HepG2 (cell line): Measurements from ENCODE around the gene SULT4A1. TPM values are rescaled to one million over a fixed set of nuclear protein-coding genes. Genes with fewer than 3 reads are reported as not detected.

Source experiments
- FLYWCH1 ChIP-seq: sonication (generic); formaldehyde crosslinking; IDR thresholded peaks from 2 replicates; pipeline ENCODE4 v1.8.1; 2023; ENCODE audit warnings: mild to moderate bottlenecking, missing genetic modification reagents
- FOXA3 ChIP-seq: IDR thresholded peaks from 2 replicates; pipeline ENCODE4 v1.6.1; 2016; ENCODE audit warnings: missing genetic modification reagents, missing compliant biosample characterization
- GABPA ChIP-seq, 2 experiments: IDR thresholded peaks; 2 replicates each; pipeline ENCODE4 v1.6.1; 2011 to 2016; ENCODE audit warnings: low read depth in 2 of 2, low read length in 1 of 2, missing biosample characterization in 1 of 2, missing genetic modification characterization in 1 of 2
- GATAD1 ChIP-seq: IDR thresholded peaks from 2 replicates; pipeline ENCODE4 v1.6.1; 2016; ENCODE audit warnings: missing genetic modification reagents, missing compliant biosample characterization
- GATAD2A ChIP-seq: IDR thresholded peaks from 2 replicates; pipeline ENCODE4 v1.6.1; 2016
- HMGXB3 ChIP-seq: sonication (generic); formaldehyde crosslinking; IDR thresholded peaks from 2 replicates; pipeline ENCODE4 v1.4.0; 2020; ENCODE audit warnings: missing genetic modification reagents, borderline replicate concordance
- MXI1 ChIP-seq: IDR thresholded peaks from 3 replicates; pipeline ENCODE4 v1.6.1; 2012; ENCODE audit warnings: low read depth, low read length, inconsistent platforms, borderline replicate concordance
- NCOA2 ChIP-seq: sonication (generic); formaldehyde crosslinking; IDR thresholded peaks from 2 replicates; pipeline ENCODE4 v1.8.0; 2022; ENCODE audit warnings: inconsistent platforms
- RFX3 ChIP-seq: IDR thresholded peaks from 2 replicates; pipeline ENCODE4 v1.6.1; 2016; ENCODE audit warnings: missing biosample characterization, missing genetic modification reagents
- TRIM24 ChIP-seq: sonication (generic); formaldehyde crosslinking; IDR thresholded peaks from 2 replicates; pipeline ENCODE4 v1.8.0; 2022; ENCODE audit warnings: mild to moderate bottlenecking, missing genetic modification reagents
- ZFP36L1 ChIP-seq: sonication (generic); formaldehyde crosslinking; IDR thresholded peaks from 2 replicates; pipeline ENCODE4 v1.8.0; 2022; ENCODE audit warnings: mild to moderate bottlenecking, missing genetic modification reagents, moderate library complexity
- ZHX1 ChIP-seq: sonication (generic); formaldehyde crosslinking; IDR thresholded peaks from 2 replicates; pipeline ENCODE4 v1.8.1; 2022; ENCODE audit warnings: low read depth, mild to moderate bottlenecking, missing genetic modification reagents
- ZMYM4 ChIP-seq: sonication (generic); formaldehyde crosslinking; IDR thresholded peaks from 2 replicates; pipeline ENCODE4 v1.8.1; 2023; ENCODE audit warnings: mild to moderate bottlenecking, missing genetic modification reagents
- ZNF451 ChIP-seq: sonication (generic); formaldehyde crosslinking; IDR thresholded peaks from 2 replicates; pipeline ENCODE4 v1.5.0; 2020; ENCODE audit warnings: mild to moderate bottlenecking, missing genetic modification reagents
- ZNF501 ChIP-seq: sonication (generic); formaldehyde crosslinking; IDR thresholded peaks from 2 replicates; pipeline ENCODE4 v1.5.1; 2020; ENCODE audit warnings: mild to moderate bottlenecking, moderate library complexity, missing genetic modification reagents
- ZNF691 ChIP-seq: sonication (generic); formaldehyde crosslinking; IDR thresholded peaks from 2 replicates; pipeline ENCODE4 v1.4.0; 2020; ENCODE audit warnings: missing genetic modification reagents, low read depth, mild to moderate bottlenecking, borderline replicate concordance
- polyA plus RNA-seq, 8 experiments: library from polyadenylated mRNA; depleted of rRNA in 3 of 8; stranded (reverse) in 7 of 8; unstranded in 1 of 8; fragments of >200 nt; fragmentation: Illumina TruSeq in 4 of 8; extraction: Trizol in 4 of 8; gene quantifications; 2 replicates each; pipeline versions ENCODE4 v1.2.1 to v1.2.3, GENCODE V29; 2011 to 2016; ENCODE audit warnings: low read depth in 4 of 8, missing spikeins in 1 of 8, mixed read lengths in 1 of 8; ENCODE audit not compliant: insufficient read depth in 1 of 8
- total RNA-seq, 5 experiments: library from RNA; depleted of rRNA; stranded (reverse); fragments of >200 nt; fragmentation: Illumina TruSeq; extraction: Trizol; gene quantifications; 2 replicates each; pipeline ENCODE4 v1.2.3, GENCODE V29; 2016; ENCODE audit warnings: low read depth in 1 of 5
- TF ChIP-seq, protein P1 (sequence below): sonication (generic); formaldehyde crosslinking; IDR thresholded peaks from 2 replicates; pipeline ENCODE4 v1.4.0; 2020; ENCODE audit warnings: missing genetic modification reagents, mild to moderate bottlenecking, borderline replicate concordance
- TF ChIP-seq, protein P2 (sequence below): sonication (generic); formaldehyde crosslinking; IDR thresholded peaks from 2 replicates; pipeline ENCODE4 v1.4.0; 2020; ENCODE audit warnings: low read depth, mild to moderate bottlenecking, missing genetic modification reagents

The SULT4A1 gene
- total and polyA plus RNA-seq, 2 of the 13 experiments (the other 11 are each of a cell fraction or from before 2014, with no cell fraction given): not detected

- TF ChIP-seq ZHX1 (CRISPR knock-in tag): no peak
- peak; percentile 53; the same call in 1 of the 2 replicates for TF ChIP-seq GATAD2A (CRISPR knock-in tag)
- no peak for TF ChIP-seq NCOA2
- TF ChIP-seq ZFP36L1 (CRISPR knock-in tag): no peak
- peak; percentile 92 for TF ChIP-seq FOXA3 (CRISPR knock-in tag)
- peak; percentile 26; the same call in 1 of the 3 replicates for TF ChIP-seq MXI1
- TF ChIP-seq, protein P1, sequence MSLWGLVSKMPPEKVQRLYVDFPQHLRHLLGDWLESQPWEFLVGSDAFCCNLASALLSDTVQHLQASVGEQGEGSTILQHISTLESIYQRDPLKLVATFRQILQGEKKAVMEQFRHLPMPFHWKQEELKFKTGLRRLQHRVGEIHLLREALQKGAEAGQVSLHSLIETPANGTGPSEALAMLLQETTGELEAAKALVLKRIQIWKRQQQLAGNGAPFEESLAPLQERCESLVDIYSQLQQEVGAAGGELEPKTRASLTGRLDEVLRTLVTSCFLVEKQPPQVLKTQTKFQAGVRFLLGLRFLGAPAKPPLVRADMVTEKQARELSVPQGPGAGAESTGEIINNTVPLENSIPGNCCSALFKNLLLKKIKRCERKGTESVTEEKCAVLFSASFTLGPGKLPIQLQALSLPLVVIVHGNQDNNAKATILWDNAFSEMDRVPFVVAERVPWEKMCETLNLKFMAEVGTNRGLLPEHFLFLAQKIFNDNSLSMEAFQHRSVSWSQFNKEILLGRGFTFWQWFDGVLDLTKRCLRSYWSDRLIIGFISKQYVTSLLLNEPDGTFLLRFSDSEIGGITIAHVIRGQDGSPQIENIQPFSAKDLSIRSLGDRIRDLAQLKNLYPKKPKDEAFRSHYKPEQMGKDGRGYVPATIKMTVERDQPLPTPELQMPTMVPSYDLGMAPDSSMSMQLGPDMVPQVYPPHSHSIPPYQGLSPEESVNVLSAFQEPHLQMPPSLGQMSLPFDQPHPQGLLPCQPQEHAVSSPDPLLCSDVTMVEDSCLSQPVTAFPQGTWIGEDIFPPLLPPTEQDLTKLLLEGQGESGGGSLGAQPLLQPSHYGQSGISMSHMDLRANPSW: no peak
- no peak for TF ChIP-seq GATAD1 (CRISPR knock-in tag)
- 0 out of 2 replicates have a peak, but pooled peaks have one; percentile 30 for TF ChIP-seq ZNF451 (CRISPR knock-in tag)
- TF ChIP-seq GABPA (IDR thresholded peaks at IDR 0.05; ENCODE audit: low read depth, low read length): no peak
- TF ChIP-seq GABPA (CRISPR knock-in tag; IDR thresholded peaks at IDR 0.05; ENCODE audit: low read depth): no peak
- peak; percentile 55; the same call in 1 of the 2 replicates for TF ChIP-seq ZNF501 (CRISPR knock-in tag)
- TF ChIP-seq RFX3 (CRISPR knock-in tag): no peak
- TF ChIP-seq TRIM24 (CRISPR knock-in tag): no peak
- no peak for TF ChIP-seq FLYWCH1 (CRISPR knock-in tag)
- TF ChIP-seq HMGXB3 (CRISPR knock-in tag): no peak
- TF ChIP-seq, protein P2, sequence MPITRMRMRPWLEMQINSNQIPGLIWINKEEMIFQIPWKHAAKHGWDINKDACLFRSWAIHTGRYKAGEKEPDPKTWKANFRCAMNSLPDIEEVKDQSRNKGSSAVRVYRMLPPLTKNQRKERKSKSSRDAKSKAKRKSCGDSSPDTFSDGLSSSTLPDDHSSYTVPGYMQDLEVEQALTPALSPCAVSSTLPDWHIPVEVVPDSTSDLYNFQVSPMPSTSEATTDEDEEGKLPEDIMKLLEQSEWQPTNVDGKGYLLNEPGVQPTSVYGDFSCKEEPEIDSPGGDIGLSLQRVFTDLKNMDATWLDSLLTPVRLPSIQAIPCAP (CRISPR knock-in tag): no peak
- no peak; the same call in 1 of the 2 replicates for TF ChIP-seq ZNF691 (CRISPR knock-in tag)
- TF ChIP-seq ZMYM4 (CRISPR knock-in tag): no peak
Measured at GRCh38 chr22:43823353-43823908, 38.9 kb downstream of the SULT4A1 start (continued).
